ENCODE data around the gene RRBP1.
A peak's percentile ranks its signal among the peaks of the same experiment; 100 is the strongest.
"Not testable (repeated sequence)": the region's sequence is repeated elsewhere in the genome, so short reads cannot be mapped to it uniquely, and the experiment has no call there.

RRBP1 gene

DNA sequence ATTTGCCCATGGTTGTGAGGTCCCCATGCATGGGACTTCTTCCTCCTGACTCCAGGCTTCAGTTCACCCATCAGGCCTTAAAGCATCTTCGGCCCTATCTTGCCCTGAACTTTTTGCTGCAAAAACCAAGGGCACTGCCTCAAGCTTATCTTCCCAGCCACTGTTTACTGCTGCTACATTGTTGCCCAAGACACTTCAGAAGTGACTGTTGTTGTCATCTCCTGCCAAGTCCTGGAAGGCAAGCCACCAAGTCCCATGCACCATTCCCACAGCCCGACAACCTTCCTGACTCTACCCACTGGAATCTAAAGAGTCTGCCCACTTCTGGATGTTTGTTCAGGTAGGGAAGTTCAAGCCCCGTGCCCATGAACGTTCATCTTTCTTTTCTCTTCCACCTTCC lies 30.2 kb upstream of the RRBP1 start:
- H3K27ac Mint-ChIP-seq, result no peak overlapping the region
- DNase-seq, result no peak
- no peak for ATAC-seq
- H3K4me3 Mint-ChIP-seq, result no peak overlapping the region
- no peaks in the 10 kb centered on the region for H3K4me1 Mint-ChIP-seq
- H3K27me3 Mint-ChIP-seq, result no peaks in the 10 kb centered on the region
- H3K9me3 Mint-ChIP-seq, result no peaks in the 10 kb centered on the region

DNA sequence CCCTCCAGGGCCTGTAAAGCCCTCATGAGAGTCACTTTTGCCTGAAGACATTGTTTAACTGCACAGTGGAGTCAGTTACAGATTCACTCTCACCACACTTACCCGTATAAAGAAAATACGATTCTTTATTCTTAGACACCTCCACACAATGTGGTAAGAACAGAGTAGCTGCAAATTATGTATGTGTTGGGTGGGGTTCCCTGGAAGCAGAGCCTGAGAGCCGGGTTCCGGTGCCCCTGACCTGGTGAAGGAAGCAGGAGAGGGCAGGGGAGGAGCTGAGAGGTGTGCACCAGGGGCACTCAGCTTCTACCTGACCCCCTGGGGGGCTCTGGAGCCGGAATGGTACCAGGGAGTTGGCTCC lies 29.2 kb upstream of the RRBP1 start:
- ATAC-seq (no peak), DNase-seq (no peak)
- Mint-ChIP-seq H3K9me3 (no peaks in the 10 kb centered on the region), H3K4me3 (no peak overlapping the region), H3K27ac (peak overlapping the region in 1 of 2 donors; percentile 50), H3K27me3 (no peaks in the 10 kb centered on the region), H3K4me1 (no peaks in the 10 kb centered on the region)

DNA sequence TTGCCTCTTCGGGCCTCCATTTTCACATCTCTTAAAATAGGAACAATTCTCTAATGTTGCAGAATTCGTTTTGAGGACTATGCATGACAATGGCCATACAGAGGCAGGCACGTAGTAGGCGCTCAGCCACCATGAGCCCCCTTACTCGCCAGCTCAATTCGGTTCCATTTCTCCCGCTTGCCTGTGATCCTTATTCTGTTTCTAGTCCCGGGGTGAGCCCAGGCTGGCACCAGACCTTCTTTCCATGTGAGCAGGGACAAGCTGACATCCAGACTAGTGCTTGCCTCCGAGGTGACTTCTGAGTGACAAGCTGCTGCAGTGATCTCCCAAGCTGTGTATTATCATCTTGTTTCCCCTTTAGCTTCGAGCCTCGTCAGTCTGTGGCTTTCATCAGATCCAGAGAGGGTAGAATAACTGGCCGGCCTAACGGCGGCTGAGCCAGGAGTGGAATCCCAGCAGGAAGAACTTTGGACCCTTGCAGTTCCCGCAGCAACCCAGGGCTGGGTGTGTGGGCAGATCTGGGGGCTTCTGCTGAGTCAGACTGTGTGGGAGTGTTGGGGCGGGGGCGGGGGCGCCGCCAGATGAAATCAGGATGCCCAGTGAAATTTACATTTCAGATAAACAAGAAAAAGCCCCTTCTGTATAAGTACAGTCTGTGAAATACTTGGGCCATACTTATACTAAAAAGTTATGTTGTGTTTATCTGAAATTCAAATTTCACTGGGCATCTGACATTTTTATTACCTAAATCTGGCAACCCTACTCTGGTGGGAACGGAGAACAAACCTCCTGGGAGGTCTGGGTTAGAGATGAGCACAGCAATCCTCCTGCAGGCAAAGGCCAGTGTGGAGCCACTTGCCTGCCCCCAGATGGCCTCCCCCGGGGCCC lies 28.6 kb upstream of the RRBP1 start:
- H3K4me3 Mint-ChIP-seq, result no peak overlapping the region
- ATAC-seq (no peak), DNase-seq (no peak)
- peak overlapping the region in 1 of 2 donors; percentile 31 for H3K27ac Mint-ChIP-seq
- no peaks in the 10 kb centered on the region for H3K9me3 Mint-ChIP-seq
- no peaks in the 10 kb centered on the region for H3K27me3 Mint-ChIP-seq
- H3K4me1 Mint-ChIP-seq, result no peaks in the 10 kb centered on the region

DNA sequence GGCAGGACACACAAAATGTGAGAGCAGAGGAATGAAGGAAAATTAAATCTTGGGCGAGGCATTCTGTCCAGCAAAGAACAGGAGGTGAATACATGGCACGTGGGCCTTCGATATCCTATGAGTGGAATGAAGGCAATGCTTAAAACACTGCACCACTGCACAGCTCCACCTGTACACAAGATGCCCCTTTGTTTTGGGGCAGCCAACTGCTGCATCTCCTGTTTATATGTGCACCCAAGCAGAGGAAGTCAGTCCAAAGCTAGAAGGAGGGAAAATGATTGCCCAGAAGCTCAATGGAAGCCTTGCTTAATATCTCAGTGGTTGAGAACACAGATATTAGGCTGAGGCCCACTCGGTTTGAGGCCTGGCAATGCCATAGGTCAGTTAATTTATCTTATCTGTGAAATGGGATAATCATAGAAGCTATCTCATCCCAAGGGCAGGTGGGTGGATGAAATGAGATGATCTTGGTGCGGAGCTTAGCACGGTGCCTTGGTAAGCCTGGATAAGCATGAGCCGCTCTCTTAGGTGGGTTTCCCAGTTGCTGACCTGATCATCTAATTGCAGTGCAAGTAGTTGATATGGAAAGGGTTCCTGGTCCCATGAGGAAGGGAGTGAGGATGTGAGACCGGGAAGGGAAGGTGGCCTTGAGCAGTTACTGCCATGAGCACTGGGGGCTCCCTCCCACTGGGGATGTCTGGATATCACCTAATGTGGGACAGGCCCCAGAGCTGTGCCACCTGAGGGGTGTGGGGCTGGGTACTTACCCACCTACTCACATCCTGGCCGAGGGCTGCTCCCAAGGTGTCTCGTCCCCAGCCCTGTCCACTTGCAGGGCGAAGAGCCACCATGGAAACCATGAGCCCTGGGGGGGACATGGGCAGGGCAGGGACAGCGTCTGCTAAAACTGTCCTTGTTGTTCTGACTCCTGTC lies 27.6 kb upstream of the RRBP1 start:
- no peak for DNase-seq
- Mint-ChIP-seq H3K4me1 (no peaks in the 10 kb centered on the region), H3K27me3 (no peaks in the 10 kb centered on the region), H3K27ac (no peak overlapping the region), H3K4me3 (no peak overlapping the region), H3K9me3 (no peaks in the 10 kb centered on the region)
- ATAC-seq, result no peak

DNA sequence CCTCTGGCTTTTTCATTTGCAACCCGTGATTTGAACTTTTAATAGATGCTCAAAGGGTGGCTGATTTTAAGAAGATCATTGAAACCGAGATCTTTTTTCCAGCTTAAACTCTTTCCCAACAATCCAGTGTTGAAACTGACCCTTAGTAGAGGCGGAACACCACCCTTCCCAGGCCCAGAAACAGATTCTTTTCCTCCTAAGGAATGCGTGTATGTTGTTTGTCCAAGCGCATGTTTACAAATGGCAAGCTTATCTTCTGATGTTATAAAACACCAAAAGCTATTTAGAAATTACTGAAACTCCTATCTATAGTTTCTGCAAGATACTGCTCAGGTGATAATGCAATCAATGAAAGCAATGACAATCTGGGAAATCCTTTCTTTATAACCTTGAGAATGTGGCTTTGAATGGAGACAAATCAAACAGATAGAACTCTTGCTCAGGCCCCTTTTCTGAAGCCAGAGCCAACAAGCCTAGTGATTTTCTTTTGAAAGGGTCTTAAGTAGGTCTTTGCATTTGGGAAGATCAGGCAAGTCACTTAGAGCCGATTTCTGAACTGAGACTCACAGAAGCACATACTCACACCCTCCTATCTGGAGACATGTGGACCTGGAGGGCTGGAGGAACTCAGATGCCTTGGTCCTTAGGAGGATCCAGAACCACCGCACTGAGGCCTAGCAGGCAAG lies 26.8 kb upstream of the RRBP1 start:
- DNase-seq (no peak), ATAC-seq (no peak)
- H3K4me1 Mint-ChIP-seq, result no peaks in the 10 kb centered on the region
- H3K9me3 Mint-ChIP-seq, result no peaks in the 10 kb centered on the region
- no peak overlapping the region for H3K27ac Mint-ChIP-seq
- H3K27me3 Mint-ChIP-seq, result no peaks in the 10 kb centered on the region
- H3K4me3 Mint-ChIP-seq, result no peak overlapping the region

DNA sequence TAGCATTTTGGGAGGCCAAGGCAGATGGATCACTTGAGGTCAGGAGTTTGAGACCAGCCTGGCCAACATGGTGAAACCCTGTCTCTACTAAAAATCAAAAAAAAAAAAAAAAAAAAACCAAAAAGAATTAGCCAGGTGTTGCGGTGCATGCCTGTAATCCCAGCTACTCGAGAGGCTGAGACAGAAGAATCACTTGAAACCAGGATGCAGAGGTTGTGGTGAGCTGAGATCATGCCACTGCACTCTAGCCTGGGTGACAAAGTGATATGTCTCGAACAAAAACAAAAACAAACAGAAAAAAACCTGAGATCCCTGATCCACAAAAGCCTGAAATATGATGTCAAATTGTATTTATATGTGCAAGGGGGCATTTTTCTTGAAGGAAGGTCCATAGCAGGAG lies 25.9 kb upstream of the RRBP1 start:
- not testable (repeated sequence) for H3K27me3 Mint-ChIP-seq, DNase-seq, ATAC-seq, H3K4me1 Mint-ChIP-seq, H3K4me3 Mint-ChIP-seq, H3K27ac Mint-ChIP-seq, H3K9me3 Mint-ChIP-seq

DNA sequence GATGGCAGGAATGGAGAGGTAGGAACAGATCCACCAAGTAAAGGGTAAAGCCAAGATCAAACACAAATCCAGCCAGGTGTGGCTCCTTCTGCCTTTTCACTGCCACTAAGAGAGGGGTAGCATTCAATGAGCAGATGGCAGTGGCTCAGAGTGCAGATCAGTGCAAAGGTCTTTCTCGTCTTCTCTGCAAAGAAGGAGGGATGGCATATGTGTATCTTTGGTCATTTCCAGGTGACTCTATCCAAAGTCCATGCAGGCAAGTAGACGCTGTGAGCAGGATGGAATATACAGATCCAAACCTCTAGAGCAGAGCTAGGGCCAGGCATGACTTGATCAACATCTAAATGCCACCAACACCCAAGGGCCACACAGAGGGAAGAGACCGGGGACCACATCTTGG lies 24.6 kb upstream of the RRBP1 start:
- Mint-ChIP-seq H3K9me3 (no peaks in the 10 kb centered on the region), H3K27me3 (no peaks in the 10 kb centered on the region), H3K4me3 (no peak overlapping the region), H3K27ac (no peak overlapping the region), H3K4me1 (no peaks in the 10 kb centered on the region)
- DNase-seq (no peak), ATAC-seq (no peak)

DNA sequence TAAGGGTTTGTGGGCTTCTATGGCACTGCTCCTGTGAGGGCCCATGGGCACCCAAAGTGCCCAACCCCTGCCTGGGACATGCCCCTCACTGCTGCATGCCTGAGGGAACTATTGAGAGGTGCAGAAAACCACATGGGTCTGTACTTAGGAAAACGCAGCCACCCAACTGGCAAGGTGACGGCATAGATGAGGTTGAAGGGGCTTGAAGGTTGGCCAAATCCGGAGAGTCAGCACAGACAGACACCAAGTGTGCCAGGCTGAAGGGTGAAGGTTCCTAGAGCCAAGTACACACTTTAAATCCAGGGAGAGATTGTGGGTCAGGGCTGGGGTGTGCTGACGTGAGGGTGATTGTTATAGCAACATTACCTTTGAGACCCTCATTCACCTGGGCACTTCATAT lies 23.9 kb upstream of the RRBP1 start:
- no peaks in the 10 kb centered on the region for H3K4me1 Mint-ChIP-seq
- H3K4me3 Mint-ChIP-seq, result no peak overlapping the region
- no peak overlapping the region for H3K27ac Mint-ChIP-seq
- no peaks in the 10 kb centered on the region for H3K9me3 Mint-ChIP-seq
- ATAC-seq (no peak), DNase-seq (no peak)
- H3K27me3 Mint-ChIP-seq, result no peaks in the 10 kb centered on the region

DNA sequence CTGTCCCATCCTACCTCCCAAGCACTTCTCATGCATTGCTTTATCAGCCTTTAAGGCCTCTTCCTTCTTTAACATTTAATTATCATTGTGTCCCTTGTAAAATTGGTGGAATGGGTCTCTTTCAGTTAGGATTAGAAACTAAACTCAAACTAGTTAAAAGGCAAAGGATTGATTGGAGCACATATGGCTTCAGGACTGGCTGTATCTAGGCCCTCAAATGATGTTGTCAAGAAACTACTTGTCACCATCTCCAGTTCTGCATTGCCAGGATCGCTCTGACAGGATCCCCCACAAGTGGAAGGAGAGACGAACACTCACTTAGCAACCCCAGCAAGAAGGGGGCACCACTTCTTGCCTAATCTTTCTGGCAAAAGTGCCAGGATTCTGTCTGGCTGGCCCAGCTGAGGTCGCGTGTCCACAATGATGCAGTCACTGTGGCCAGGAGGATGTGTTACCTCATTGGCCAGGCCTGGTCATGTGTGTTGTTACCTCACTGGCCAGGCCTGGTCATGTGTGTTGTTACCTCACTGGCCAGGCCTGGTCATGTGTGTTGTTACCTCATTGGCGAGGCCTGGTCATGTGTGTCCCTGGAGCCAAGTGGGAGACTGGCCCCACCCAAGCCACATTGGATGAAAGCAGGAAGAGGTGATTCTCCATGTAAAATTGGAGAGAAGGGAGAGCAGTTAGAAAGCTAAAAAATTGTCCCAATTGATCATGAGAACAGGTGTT lies 22.7 kb upstream of the RRBP1 start:
- Mint-ChIP-seq H3K4me3 (no peak overlapping the region), H3K4me1 (no peaks in the 10 kb centered on the region), H3K27ac (peak overlapping the region in 1 of 2 donors; percentile 61), H3K9me3 (no peaks in the 10 kb centered on the region), H3K27me3 (no peaks in the 10 kb centered on the region)
- no peak for DNase-seq
- no peak for ATAC-seq

DNA sequence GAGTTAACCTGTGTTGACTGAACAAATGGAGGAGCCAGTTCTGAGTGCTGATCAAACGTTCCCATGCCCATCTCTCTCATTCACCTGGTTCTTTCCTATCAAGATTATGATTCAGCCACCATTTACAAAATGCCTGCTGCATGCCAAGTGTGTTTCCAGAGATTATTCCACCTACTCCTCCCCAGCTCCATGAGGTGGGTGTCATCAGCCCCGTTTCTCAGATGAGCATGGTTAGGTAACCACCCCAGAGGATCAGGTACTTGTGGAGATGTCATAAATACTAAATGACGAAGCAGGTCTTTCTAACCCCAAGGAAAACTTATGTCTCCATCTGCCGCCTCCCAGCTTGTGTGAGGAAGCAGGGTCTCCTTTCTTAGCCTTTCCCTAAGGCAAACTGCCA lies 19.8 kb upstream of the RRBP1 start:
- Mint-ChIP-seq H3K27ac (no peak overlapping the region), H3K27me3 (no peaks in the 10 kb centered on the region), H3K9me3 (no peaks in the 10 kb centered on the region), H3K4me3 (no peak overlapping the region), H3K4me1 (no peaks in the 10 kb centered on the region)
- DNase-seq (no peak), ATAC-seq (no peak)

DNA sequence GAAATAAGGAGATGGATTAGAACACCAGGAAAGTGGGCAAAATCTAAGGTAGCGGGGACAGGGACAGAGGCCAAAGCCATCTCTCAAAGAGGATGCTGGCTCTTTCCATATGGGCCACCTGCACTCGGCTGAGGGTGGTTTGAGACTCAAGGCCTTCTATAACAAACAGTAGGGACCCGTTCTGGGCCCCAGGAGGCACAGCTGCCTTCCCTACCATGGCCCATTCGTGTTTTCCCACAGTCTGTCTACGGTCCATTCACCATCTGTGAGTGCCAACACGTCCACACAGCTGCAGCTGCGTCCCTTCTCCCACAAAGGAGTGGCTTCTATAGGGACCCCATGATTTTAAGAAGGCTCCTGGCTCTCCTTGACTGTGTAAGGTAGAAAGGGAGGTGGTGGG lies 18.6 kb upstream of the RRBP1 start:
- ATAC-seq (no peak), DNase-seq (no peak)
- Mint-ChIP-seq H3K27me3 (no peaks in the 10 kb centered on the region), H3K4me1 (no peaks in the 10 kb centered on the region), H3K4me3 (no peak overlapping the region), H3K9me3 (peaks cover 0 to 4% of the 10 kb centered on the region in 2 donors), H3K27ac (no peak overlapping the region)

DNA sequence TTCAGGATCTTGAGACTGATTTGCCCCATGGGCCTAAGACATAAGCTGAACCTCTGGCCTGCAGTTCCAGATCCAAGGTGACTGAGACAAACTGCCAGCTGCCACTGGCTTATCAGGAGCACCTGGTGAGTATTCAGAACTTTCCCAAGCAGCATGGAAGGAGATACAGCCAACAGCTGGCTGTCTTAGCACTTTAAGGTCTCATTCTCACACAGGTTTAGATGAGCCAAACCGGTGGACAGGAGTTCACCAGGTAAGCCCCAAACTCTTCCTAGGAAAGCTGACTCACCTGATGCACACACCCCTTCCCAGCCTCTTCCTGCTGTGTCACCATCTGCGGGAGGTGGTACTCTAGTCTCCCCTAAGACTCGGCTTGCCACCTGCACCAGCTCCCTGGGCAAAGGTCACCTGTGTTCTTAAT lies 17.9 kb upstream of the RRBP1 start, which contains the start of gene BANF2:
Gene BANF2 (plus strand): TSS at position 36 of the 421 bp plus-strand sequence. CDS start 25,060 bp downstream, outside the sequence.
- no peaks in the 10 kb centered on the region for H3K4me1 Mint-ChIP-seq
- DNase-seq (no peak), ATAC-seq (no peak)
- peak within 1 kb of the TSS in 1 of 2 donors; percentile 74 for H3K27ac Mint-ChIP-seq
- no peaks in the 10 kb centered on the region for H3K27me3 Mint-ChIP-seq
- H3K9me3 Mint-ChIP-seq, result peaks cover 0 to 7% of the 10 kb centered on the region in 2 donors
- H3K4me3 Mint-ChIP-seq, result no peak within 1 kb of the TSS

DNA sequence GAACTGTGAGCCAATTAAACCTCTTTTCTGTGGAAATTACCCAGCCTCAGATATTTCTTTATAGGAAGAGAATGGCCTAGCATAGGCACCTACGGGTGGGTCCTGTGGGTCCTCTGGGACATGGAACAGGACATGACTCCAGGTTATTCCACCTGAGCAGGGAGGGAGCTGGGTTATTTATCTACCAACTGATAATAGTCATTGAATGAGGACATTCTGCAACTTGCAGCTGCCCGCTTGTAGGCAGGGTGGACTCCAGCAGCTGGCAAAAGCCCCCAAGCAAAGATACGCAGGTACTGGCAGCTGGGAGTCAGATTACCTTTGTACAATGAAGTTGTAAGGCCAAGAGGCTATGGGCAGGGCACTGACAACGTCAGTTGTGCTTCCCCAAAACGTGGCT lies 16.3 kb upstream of the RRBP1 start:
- Mint-ChIP-seq H3K27ac (no peak overlapping the region), H3K4me1 (no peaks in the 10 kb centered on the region), H3K9me3 (peaks cover 0 to 7% of the 10 kb centered on the region in 2 donors)

DNA sequence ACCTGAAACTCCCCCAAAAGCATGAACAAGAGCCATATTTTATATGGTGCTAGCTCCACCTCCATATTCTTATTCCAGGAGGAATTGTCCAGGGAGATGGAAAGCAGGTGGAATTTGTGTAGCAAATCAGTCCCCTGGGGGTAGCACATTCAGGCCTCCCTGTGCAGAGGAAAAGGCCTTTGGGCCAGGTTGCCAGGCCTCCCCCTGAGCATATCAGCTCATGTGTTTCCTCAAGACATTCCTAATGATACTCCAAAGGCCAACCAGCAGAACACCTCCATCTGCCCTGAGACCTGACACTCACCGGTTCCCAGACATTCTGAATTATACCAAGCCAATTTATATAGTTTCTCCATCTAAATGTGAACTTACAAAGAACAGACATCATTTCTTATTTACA lies 15.1 kb upstream of the RRBP1 start:
- Mint-ChIP-seq H3K27me3 (peaks cover 16% of the 10 kb centered on the region), H3K4me1 (no peaks in the 10 kb centered on the region), H3K9me3 (peaks cover 0 to 7% of the 10 kb centered on the region in 2 donors), H3K4me3 (no peak overlapping the region), H3K27ac (no peak overlapping the region)
- DNase-seq (no peak), ATAC-seq (no peak)

More for the DNA sequence above, 16.3 kb upstream of the RRBP1 start:
- DNase-seq (no peak), ATAC-seq (no peak)
- no peak overlapping the region for H3K4me3 Mint-ChIP-seq
- H3K27me3 Mint-ChIP-seq, result peaks cover 11% of the 10 kb centered on the region

DNA sequence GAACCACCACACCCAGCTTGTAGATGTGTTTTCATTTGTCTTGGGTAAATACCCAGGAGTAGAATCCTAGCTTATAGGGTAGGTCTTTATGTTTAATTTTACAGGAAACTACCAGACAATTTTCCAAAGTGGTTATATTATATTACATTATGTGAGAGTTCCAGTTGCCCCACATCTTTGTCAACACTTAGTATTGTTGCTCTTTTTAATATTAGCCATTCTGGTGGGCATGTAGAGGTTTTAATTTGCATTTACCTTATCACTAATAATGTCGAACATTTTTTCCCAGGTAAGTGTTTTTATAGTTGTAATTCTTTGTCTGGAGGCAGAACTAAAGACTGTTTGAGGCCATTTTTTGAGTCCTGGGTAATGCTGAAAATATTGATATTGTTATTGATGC lies 14.2 kb upstream of the RRBP1 start:
- Mint-ChIP-seq H3K9me3 (peaks cover 0 to 7% of the 10 kb centered on the region in 2 donors), H3K4me1 (no peaks in the 10 kb centered on the region), H3K27ac (no peak overlapping the region), H3K4me3 (no peak overlapping the region), H3K27me3 (peaks cover 25% of the 10 kb centered on the region)
- ATAC-seq (no peak), DNase-seq (no peak)

Data from stimulated activated naive CD8-positive, alpha-beta T cell treated with anti-CD3 and anti-CD28 coated beads, Interleukin-15, amount 100 ng/mL, for 72 hours (primary cell).